HCT116 (cell line): Measurements from ENCODE around the gene ACAN. TPM values are rescaled to one million over a fixed set of nuclear protein-coding genes. Genes with fewer than 3 reads are reported as not detected.

Experiments
- ATAC-seq: fragments of 200-7000 bp; cut with Tn5 transposase; 2 replicates; pipeline ENCODE4 v1.9.1; 2020; ENCODE audit warnings: mild to moderate bottlenecking, moderate library complexity
- BruUV-seq: library from RNA; stranded (reverse); fragments of 400-500 nt; replicated peaks from 2 replicates; lab custom pipeline; 2021; lab: Mats Ljungman, UMichigan
- CTCF ChIA-PET: fragments of 300-600 bp; sonication (Branson Sonifier 250); formaldehyde crosslinking; loops from one replicate; lab custom pipeline; 2021; ENCODE audit warnings: antibody characterized with exemption; lab: Charles Lee
- POLR2A ChIA-PET: fragments of 300-600, 350-600 bp; sonication (Branson Sonifier 250); formaldehyde crosslinking; loops from one replicate; lab custom pipeline; 2021; ENCODE audit warnings: antibody characterized with exemption; lab: Charles Lee
- RAD21 ChIA-PET, 2 experiments: fragments of 300-600 bp; sonication (Branson Sonifier 250); formaldehyde crosslinking; loops; one replicate each; lab custom pipeline; 2023; ENCODE audit warnings: low total read pairs in 2 of 2; ENCODE audit not compliant: uncharacterized antibody in 2 of 2, unreplicated experiment in 2 of 2, low non-redundant PET in 1 of 2; lab: Charles Lee
- DNase-seq: peaks from one replicate; pipeline ENCODE4 v3.0.0-alpha.2; 2010; ENCODE audit warnings: low read depth, low spot score
- H2AFZ ChIP-seq: fragments of 200-600 bp; shearing (Covaris generic), sonication (generic); 2 replicates; pipeline ENCODE4 v1.6.1; 2017; ENCODE audit warnings: low read depth, mixed run types, mixed read lengths, antibody characterized with exemption, low read length; ENCODE audit not compliant: poor library complexity, severe bottlenecking
- H3K27ac ChIP-seq: 2 replicates; pipeline ENCODE4 v1.5.1; 2012; ENCODE audit warnings: low read depth, low read length
- H3K27me3 ChIP-seq: fragments of 200-600 bp; sonication (generic); 2 replicates; pipeline ENCODE4 v1.6.1; 2016; ENCODE audit warnings: mixed run types, low read length, mixed read lengths; ENCODE audit not compliant: insufficient read depth
- H3K36me3 ChIP-seq, 2 experiments: fragments of 200-500 bp in 1 of 2; fragments of 200-600 bp in 1 of 2; sonication (Bioruptor generic) in 1 of 2; sonication (generic) in 1 of 2; 2 replicates each; pipeline versions ENCODE4 v1.5.1 to v1.6.1; 2014 to 2016; ENCODE audit warnings: low read length in 2 of 2, inconsistent platforms in 1 of 2, mixed read lengths in 1 of 2, mixed run types in 1 of 2; ENCODE audit not compliant: insufficient read depth in 2 of 2, control insufficient read depth in 1 of 2
- H3K4me1 ChIP-seq, 2 experiments: fragments of 200-600 bp in 1 of 2; sonication (generic) in 1 of 2; 2 replicates each; pipeline versions ENCODE4 v1.5.1 to v1.6.1; 2012 to 2017; ENCODE audit warnings: low read length in 2 of 2, inconsistent platforms in 1 of 2, mild to moderate bottlenecking in 1 of 2, mixed read lengths in 1 of 2, mixed run types in 1 of 2, moderate library complexity in 1 of 2; ENCODE audit not compliant: insufficient read depth in 2 of 2, control insufficient read depth in 1 of 2
- H3K4me2 ChIP-seq: fragments of 200-600 bp; sonication (generic); 2 replicates; pipeline ENCODE4 v1.6.1; 2017; ENCODE audit warnings: mixed run types, low read length, mixed read lengths
- H3K4me3 ChIP-seq, 2 experiments: fragments of 200-600 bp in 1 of 2; sonication (generic) in 1 of 2; replicated peaks in 1 of 2; 2 replicates each; pipeline ENCODE4 v1.5.1; 2011 to 2016; ENCODE audit warnings: low read length in 2 of 2, control low read depth in 1 of 2, low read depth in 1 of 2, mild to moderate bottlenecking in 1 of 2, mixed read lengths in 1 of 2, mixed run types in 1 of 2
- H3K79me2 ChIP-seq: fragments of 200-600 bp; sonication (generic); 2 replicates; pipeline ENCODE4 v1.6.1; 2017; ENCODE audit warnings: mild to moderate bottlenecking, mixed run types, low read length, moderate library complexity, mixed read lengths; ENCODE audit not compliant: insufficient read depth
- H3K9ac ChIP-seq: fragments of 200-600 bp; sonication (generic); 2 replicates; pipeline ENCODE4 v1.6.1; 2016; ENCODE audit warnings: low read length, mixed read lengths
- H3K9me2 ChIP-seq: fragments of 200-600 bp; sonication (generic), shearing (Covaris generic); 2 replicates; pipeline ENCODE4 v1.6.1; 2017; ENCODE audit warnings: mixed run types, mild to moderate bottlenecking, moderate library complexity; ENCODE audit not compliant: insufficient read depth
- H3K9me3 ChIP-seq, 2 experiments: fragments of 200-500 bp in 1 of 2; fragments of 200-600 bp in 1 of 2; sonication (Bioruptor generic) in 1 of 2; sonication (generic) in 1 of 2; 2 replicates each; pipeline ENCODE4 v1.6.1; 2014 to 2017; ENCODE audit warnings: low read length in 2 of 2, mixed read lengths in 2 of 2, inconsistent platforms in 1 of 2, low read depth in 1 of 2, mild to moderate bottlenecking in 1 of 2, mixed run types in 1 of 2, moderate library complexity in 1 of 2; ENCODE audit not compliant: control insufficient read depth in 1 of 2, insufficient read depth in 1 of 2
- H4K20me1 ChIP-seq: fragments of 200-600 bp; sonication (generic), shearing (Covaris generic); 2 replicates; pipeline ENCODE4 v1.6.1; 2017; ENCODE audit warnings: mixed run types, mild to moderate bottlenecking, moderate library complexity; ENCODE audit not compliant: insufficient read depth
- EZH2 ChIP-seq: fragments of 200-600 bp; sonication (generic); IDR thresholded peaks from 2 replicates; pipeline ENCODE4 v1.6.1; 2017; ENCODE audit warnings: antibody characterized with exemption, mixed run types
- FOSL1 ChIP-seq: IDR thresholded peaks from 2 replicates; pipeline ENCODE4 v1.6.1; 2012; ENCODE audit warnings: low read depth
- JUND ChIP-seq: IDR thresholded peaks from 2 replicates; pipeline ENCODE4 v1.6.1; 2012
- MAX ChIP-seq: IDR thresholded peaks from 2 replicates; pipeline ENCODE4 v1.6.1; 2012
- POLR2AphosphoS5 ChIP-seq: IDR thresholded peaks from 2 replicates; pipeline ENCODE4 v1.6.1; 2011; ENCODE audit warnings: mild to moderate bottlenecking, low read depth, low read length, moderate library complexity
- RAD21 ChIP-seq: IDR thresholded peaks from 2 replicates; pipeline ENCODE4 v1.6.1; 2012; ENCODE audit warnings: low read depth, mild to moderate bottlenecking
- SP1 ChIP-seq: IDR thresholded peaks from 2 replicates; pipeline ENCODE4 v1.6.1; 2012; ENCODE audit warnings: low read depth
- TCF7L2 ChIP-seq: IDR thresholded peaks from 2 replicates; pipeline ENCODE4 v1.7.0; 2011; ENCODE audit warnings: borderline replicate concordance, inconsistent platforms; ENCODE audit not compliant: insufficient read depth, insufficient read length; ENCODE audit errors: extremely low read depth
- YY1 ChIP-seq: IDR thresholded peaks from 2 replicates; pipeline ENCODE4 v1.6.1; 2011; ENCODE audit warnings: low read length, low read depth, moderate library complexity, mild to moderate bottlenecking; ENCODE audit not compliant: insufficient replicate concordance; ENCODE audit errors: extremely low read depth
- ZFX ChIP-seq: fragments of 450-650 bp; IDR thresholded peaks from 2 replicates; pipeline ENCODE4 v1.6.1; 2017
- intact Hi-C: fragments of 100-400 bp; cut with micrococcal nuclease; formaldehyde crosslinking; loops from 2 replicates; pipeline ENCODE4 v1.10.0; 2022
- total RNA-seq: library from RNA; stranded (reverse); gene quantifications from one replicate; pipeline ENCODE4 v1.2.1, GENCODE V29; 2021; ENCODE audit not compliant: unreplicated experiment
- TF ChIP-seq, protein P1 (sequence below): IDR thresholded peaks from 2 replicates; pipeline ENCODE4 v1.6.1; 2012; ENCODE audit warnings: low read depth

Gene ACAN
- total RNA-seq, 1 experiment from 2014 or later, result not detected

- Histone ChIP-seq H3K9me3 (no peaks in the 10 kb centered on the region), H2AFZ (no peak overlapping the region), H3K4me1 (peaks cover 0 to 3% of the 10 kb centered on the region in 2 experiments; a peak in 1 of 4 replicates), H3K9me2 (no peaks in the 10 kb centered on the region), H3K4me2 (no peak overlapping the region), H3K4me3 (no peak overlapping the region), H3K27ac (no peak overlapping the region), H3K79me2 (no peaks in the 10 kb centered on the region), H3K9ac (no peak overlapping the region), H4K20me1 (no peaks in the 10 kb centered on the region), H3K36me3 (no peaks in the 10 kb centered on the region), H3K27me3 (peaks cover 4% of the 10 kb centered on the region; the same call in 1 of the 2 replicates)
- POLR2A ChIA-PET, result no interaction called here
- ATAC-seq (no peak), DNase-seq (no peak)
- CTCF ChIA-PET, result interaction anchor here (1.7 kb wide), 1 partner anchor 8 kb away, joined by 6 read pairs; no protein-coding TSS in a partner anchor
- RAD21 ChIA-PET, result no interaction called here
- no TSS peak for BruUV-seq
- TF ChIP-seq EZH2, result no peak
- no peak for TF ChIP-seq POLR2AphosphoS5
- TF ChIP-seq ZFX, result no peak
- TF ChIP-seq JUND, result no peak
- TF ChIP-seq RAD21, result no peak
- TF ChIP-seq FOSL1, result no peak
- TF ChIP-seq, protein P1, sequence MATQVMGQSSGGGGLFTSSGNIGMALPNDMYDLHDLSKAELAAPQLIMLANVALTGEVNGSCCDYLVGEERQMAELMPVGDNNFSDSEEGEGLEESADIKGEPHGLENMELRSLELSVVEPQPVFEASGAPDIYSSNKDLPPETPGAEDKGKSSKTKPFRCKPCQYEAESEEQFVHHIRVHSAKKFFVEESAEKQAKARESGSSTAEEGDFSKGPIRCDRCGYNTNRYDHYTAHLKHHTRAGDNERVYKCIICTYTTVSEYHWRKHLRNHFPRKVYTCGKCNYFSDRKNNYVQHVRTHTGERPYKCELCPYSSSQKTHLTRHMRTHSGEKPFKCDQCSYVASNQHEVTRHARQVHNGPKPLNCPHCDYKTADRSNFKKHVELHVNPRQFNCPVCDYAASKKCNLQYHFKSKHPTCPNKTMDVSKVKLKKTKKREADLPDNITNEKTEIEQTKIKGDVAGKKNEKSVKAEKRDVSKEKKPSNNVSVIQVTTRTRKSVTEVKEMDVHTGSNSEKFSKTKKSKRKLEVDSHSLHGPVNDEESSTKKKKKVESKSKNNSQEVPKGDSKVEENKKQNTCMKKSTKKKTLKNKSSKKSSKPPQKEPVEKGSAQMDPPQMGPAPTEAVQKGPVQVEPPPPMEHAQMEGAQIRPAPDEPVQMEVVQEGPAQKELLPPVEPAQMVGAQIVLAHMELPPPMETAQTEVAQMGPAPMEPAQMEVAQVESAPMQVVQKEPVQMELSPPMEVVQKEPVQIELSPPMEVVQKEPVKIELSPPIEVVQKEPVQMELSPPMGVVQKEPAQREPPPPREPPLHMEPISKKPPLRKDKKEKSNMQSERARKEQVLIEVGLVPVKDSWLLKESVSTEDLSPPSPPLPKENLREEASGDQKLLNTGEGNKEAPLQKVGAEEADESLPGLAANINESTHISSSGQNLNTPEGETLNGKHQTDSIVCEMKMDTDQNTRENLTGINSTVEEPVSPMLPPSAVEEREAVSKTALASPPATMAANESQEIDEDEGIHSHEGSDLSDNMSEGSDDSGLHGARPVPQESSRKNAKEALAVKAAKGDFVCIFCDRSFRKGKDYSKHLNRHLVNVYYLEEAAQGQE, result no peak
- no peak for TF ChIP-seq TCF7L2
- no peak for TF ChIP-seq YY1
- no peak for TF ChIP-seq SP1
- no peak for TF ChIP-seq MAX
- intact Hi-C loops, result no loop called here
Measured at GRCh38 chr15:88871313-88871712, 68.1 kb downstream of the ACAN start.
